Mucosa of descending colon (tissue), 3 donors: ENCODE data around the gene C2orf78. TPM values are rescaled to one million over a fixed set of nuclear protein-coding genes. Genes with fewer than 3 reads are reported as not detected.

Experiments
- ATAC-seq: fragments of 200-7000 bp; cut with Tn5 transposase; one replicate; pipeline ENCODE4 v1.9.1; 2020; ENCODE audit warnings: mild to moderate bottlenecking, moderate library complexity
- DNase-seq, 3 donors: peaks; one replicate each; pipeline ENCODE4 v3.0.0-alpha.2; 2020
- H3K36me3 ChIP-seq: fragments of 200-600 bp; one replicate; pipeline ENCODE4 v1.8.0; 2021; ENCODE audit warnings: low read depth, mild to moderate bottlenecking
- H3K4me1 ChIP-seq: fragments of 200-600 bp; one replicate; pipeline ENCODE4 v1.8.0; 2021; ENCODE audit warnings: low read depth, mild to moderate bottlenecking
- H3K4me3 ChIP-seq: fragments of 200-600 bp; one replicate; pipeline ENCODE4 v1.8.0; 2021; ENCODE audit warnings: mild to moderate bottlenecking
- H3K9me3 ChIP-seq: fragments of 200-600 bp; one replicate; pipeline ENCODE4 v1.8.0; 2021; ENCODE audit warnings: mild to moderate bottlenecking
- CTCF ChIP-seq: fragments of 200-600 bp; IDR thresholded peaks from one replicate; pipeline ENCODE4 v1.8.0; 2022; ENCODE audit warnings: antibody characterized with exemption, mild to moderate bottlenecking
- intact Hi-C, 2 donors: fragments of 100-400 bp; cut with DNase I in 1 of 2; cut with micrococcal nuclease in 1 of 2; formaldehyde crosslinking; loops; one replicate each; pipeline versions ENCODE4 v1.11.0 to v1.11.1; 2022; cut with DNase I, micrococcal nuclease
- total RNA-seq, 3 donors: library from RNA; stranded (reverse); fragmentation: NEBNext Ultra II Directional in 2 of 3; extraction: Animal tissue kit (Norgen Biotek cat#: 25700) in 2 of 3; gene quantifications; one replicate each; pipeline versions ENCODE4 v1.2.1 to v1.2.4, GENCODE V29; 2021 to 2023
- donor health status: DM: no; HTN: no; CAD: no; lungs with moderate emphysema.
- donor health status: DM: no; HTN: no; CAD: no.
- donor health status: DM: no; HTN: yes; CAD: no.

Gene C2orf78
- total RNA-seq, 3 donors from 2014 or later, result not detected

- no peak overlapping the region for H3K4me3 ChIP-seq
- no peak for TF ChIP-seq CTCF
- intact Hi-C loops, result no loop called here
- H3K9me3 ChIP-seq, result no peaks in the 10 kb centered on the region
- H3K4me1 ChIP-seq, result peaks cover 7% of the 10 kb centered on the region
- DNase-seq (peak in 2 of 3 donors; percentile 59 to 62), ATAC-seq (peak; percentile 98)
- no peaks in the 10 kb centered on the region for H3K36me3 ChIP-seq
Measured at GRCh38 chr2:73841912-73842738, 58.1 kb downstream of the C2orf78 start.

GRCh38 chr2:73842739-73843019 lies 58.7 kb downstream of the C2orf78 start:
- TF ChIP-seq CTCF, result no peak
- DNase-seq, result no peak
- intact Hi-C loops, result no loop called here

GRCh38 chr2:73844087-73844486 lies 60.1 kb downstream of the C2orf78 start:
- DNase-seq, result no peak
- ATAC-seq, result no peak
- Histone ChIP-seq H3K9me3 (no peaks in the 10 kb centered on the region), H3K36me3 (no peaks in the 10 kb centered on the region), H3K4me3 (no peak overlapping the region), H3K4me1 (peaks cover 7% of the 10 kb centered on the region)
- TF ChIP-seq CTCF, result no peak
- intact Hi-C loops, result no loop called here

More at GRCh38 chr2:73842739-73843019, 58.7 kb downstream of the C2orf78 start:
- no peaks in the 10 kb centered on the region for H3K9me3 ChIP-seq
- no peak overlapping the region for H3K4me3 ChIP-seq
- H3K4me1 ChIP-seq, result peaks cover 7% of the 10 kb centered on the region
- ATAC-seq, result peak; percentile 17
- H3K36me3 ChIP-seq, result no peaks in the 10 kb centered on the region

- TF ChIP-seq CTCF, result no peak
- intact Hi-C loops, result no loop called here
- Histone ChIP-seq H3K4me1 (peaks cover 4% of the 10 kb centered on the region), H3K36me3 (no peaks in the 10 kb centered on the region), H3K9me3 (no peaks in the 10 kb centered on the region), H3K4me3 (no peak overlapping the region)
- DNase-seq (no peak), ATAC-seq (no peak)
Measured at GRCh38 chr2:73850009-73850408, 66.0 kb downstream of the C2orf78 start.

GRCh38 chr2:73851274-73851673 lies 67.3 kb downstream of the C2orf78 start:
- no peaks in the 10 kb centered on the region for H3K9me3 ChIP-seq
- DNase-seq (peak in 2 of 3 donors; percentile 37 to 43), ATAC-seq (peak; percentile 77)
- intact Hi-C loops, result no loop called here
- no peaks in the 10 kb centered on the region for H3K36me3 ChIP-seq
- peak; percentile 6 for TF ChIP-seq CTCF
- no peak overlapping the region for H3K4me3 ChIP-seq
- H3K4me1 ChIP-seq, result peaks cover 4% of the 10 kb centered on the region
